Measurements from ENCODE around the gene PAGR1. TPM values are rescaled to one million over a fixed set of nuclear protein-coding genes. Genes with fewer than 3 reads are reported as not detected.
A peak's percentile ranks its signal among the peaks of the same experiment; 100 is the strongest.

Gene PAGR1
- total RNA-seq, 4 donors from 2014 or later = 20.9 to 26.9 (median 26.5) TPM

- peak overlapping the region; percentile 95 to 96 (median 96) for H3K27ac ChIP-seq (replicated peaks in 1 of 4)
- H3K4me3 ChIP-seq = peak overlapping the region; percentile 61 to 96 (median 64)
- H3K36me3 ChIP-seq = peaks cover 0 to 26% (median 22%) of the 10 kb centered on the region in 4 donors
- intact Hi-C loops (cut with DNase I) = no loop called here
- TF ChIP-seq POLR2A (IDR thresholded peaks at IDR 0.05; ENCODE audit: low read depth) (no peak), CTCF (IDR thresholded peaks at IDR 0.05) (peak; percentile 29 to 58 (median 56)), POLR2AphosphoS5 (IDR thresholded peaks at IDR 0.05) (peak in 1 of 2 donors; percentile 84), EP300 (IDR thresholded peaks at IDR 0.05) (no peak)
- H3K4me1 ChIP-seq = peaks cover 60 to 71% (median 69%) of the 10 kb centered on the region in 4 donors
- no peaks in the 10 kb centered on the region for H3K9me3 ChIP-seq
- DNase-seq (ENCODE audit: extremely low spot score) = peak; percentile 96
- whole genome bisulfite sequencing = 0% methylated on average over 3 of the region's 69 CpGs
- H3K27me3 ChIP-seq = peaks cover 0 to 2% (median 0%) of the 10 kb centered on the region in 4 donors
Measured at GRCh38 chr16:29807426-29808218, 8.3 kb upstream of the PAGR1 start.

GRCh38 chr16:29808219-29808900 lies 7.6 kb upstream of the PAGR1 start:
- H3K36me3 ChIP-seq = peaks cover 0 to 26% (median 22%) of the 10 kb centered on the region in 4 donors
- H3K9me3 ChIP-seq = no peaks in the 10 kb centered on the region
- peak overlapping the region; percentile 95 to 96 (median 96) for H3K27ac ChIP-seq (replicated peaks in 1 of 4)
- TF ChIP-seq EP300 (IDR thresholded peaks at IDR 0.05) (no peak), POLR2AphosphoS5 (IDR thresholded peaks at IDR 0.05) (no peak), CTCF (IDR thresholded peaks at IDR 0.05) (no peak), POLR2A (IDR thresholded peaks at IDR 0.05; ENCODE audit: low read depth) (no peak)
- peaks cover 66 to 79% (median 76%) of the 10 kb centered on the region in 4 donors for H3K4me1 ChIP-seq
- no peak for DNase-seq (ENCODE audit: extremely low spot score)
- H3K27me3 ChIP-seq = peaks cover 0 to 2% (median 0%) of the 10 kb centered on the region in 4 donors
- intact Hi-C loops (cut with DNase I) = no loop called here
- 35% methylated on average over 24 of the region's 25 CpGs for WGBS
- H3K4me3 ChIP-seq = peak overlapping the region; percentile 61 to 96 (median 64)

- no peak for DNase-seq (ENCODE audit: extremely low spot score)
Measured at GRCh38 chr16:29809031-29809747, 6.8 kb upstream of the PAGR1 start.

More at GRCh38 chr16:29809031-29809747, 6.8 kb upstream of the PAGR1 start:
- Histone ChIP-seq H3K27me3 (peaks cover 0 to 2% (median 0%) of the 10 kb centered on the region in 4 donors), H3K4me1 (peaks cover 70 to 80% (median 78%) of the 10 kb centered on the region in 4 donors), H3K27ac (replicated peaks in 1 of 4) (peak overlapping the region; percentile 95 to 96 (median 96)), H3K4me3 (peak overlapping the region in 2 of 4 donors; percentile 63 to 66), H3K9me3 (no peaks in the 10 kb centered on the region), H3K36me3 (peaks cover 0 to 26% (median 22%) of the 10 kb centered on the region in 4 donors)
- TF ChIP-seq POLR2A (IDR thresholded peaks at IDR 0.05; ENCODE audit: low read depth) = no peak
- no peak for TF ChIP-seq POLR2AphosphoS5 (IDR thresholded peaks at IDR 0.05)
- TF ChIP-seq EP300 (IDR thresholded peaks at IDR 0.05) = no peak
- no peak for TF ChIP-seq CTCF (IDR thresholded peaks at IDR 0.05)
- 52% methylated on average over 6 of the region's 31 CpGs for WGBS
- intact Hi-C loops (cut with DNase I) = no loop called here

Data from esophagus muscularis mucosa (tissue), 4 donors.